K562 (cell line): ENCODE results near the gene ALKBH3. TPM values are rescaled to one million over a fixed set of nuclear protein-coding genes. Genes with fewer than 3 reads are reported as not detected.

Experiments
- ARHGAP35 ChIP-seq: fragments of 450-650 bp; IDR thresholded peaks from 2 replicates; pipeline ENCODE4 v1.6.1; 2018; ENCODE audit not compliant: partially characterized antibody
- BACH1 ChIP-seq: fragments of 200-800 bp; sonication (Bioruptor generic); IDR thresholded peaks from 2 replicates; pipeline ENCODE4 v1.6.1; 2016; ENCODE audit warnings: missing genetic modification characterization, missing compliant biosample characterization
- CBFB ChIP-seq: sonication (generic); formaldehyde crosslinking; IDR thresholded peaks from 2 replicates; pipeline ENCODE4 v1.4.0; 2020; ENCODE audit warnings: mild to moderate bottlenecking, missing genetic modification reagents
- CHD2 ChIP-seq: IDR thresholded peaks from 2 replicates; pipeline ENCODE4 v1.6.1; 2011; ENCODE audit warnings: low read depth, low read length
- CHD4 ChIP-seq: fragments of 200-600 bp; sonication (generic); IDR thresholded peaks from 3 replicates; pipeline ENCODE4 v1.6.1; 2012; ENCODE audit warnings: low read depth, mild to moderate bottlenecking, mixed read lengths, low read length, inconsistent platforms; ENCODE audit not compliant: insufficient read depth, insufficient replicate concordance, poor library complexity, severe bottlenecking
- CSDE1 ChIP-seq, 2 experiments: fragments of 450-650 bp; IDR thresholded peaks; 2 replicates each; pipeline ENCODE4 v1.6.1; 2016; ENCODE audit warnings: mild to moderate bottlenecking in 1 of 2
- DMBX1 ChIP-seq: fragments of 250-450 bp; sonication (Bioruptor Pico); IDR thresholded peaks from 2 replicates; pipeline ENCODE4 v1.8.0; 2022; ENCODE audit warnings: inconsistent platforms, mild to moderate bottlenecking, moderate library complexity, borderline replicate concordance
- FOS ChIP-seq: IDR thresholded peaks from 3 replicates; pipeline ENCODE4 v1.6.1; 2011; ENCODE audit not compliant: insufficient read length; ENCODE audit errors: extremely low read depth
- FOSL1 ChIP-seq: fragments of 200-800 bp; sonication (Bioruptor generic); conservative IDR thresholded peaks from 2 replicates; pipeline ENCODE4 v1.6.1; 2016; ENCODE audit warnings: missing genetic modification characterization, missing compliant biosample characterization
- NELFE ChIP-seq: IDR thresholded peaks from 2 replicates; pipeline ENCODE4 v1.6.1; 2011; ENCODE audit warnings: mild to moderate bottlenecking; ENCODE audit not compliant: insufficient read depth, insufficient read length
- NFYB ChIP-seq: IDR thresholded peaks from 2 replicates; pipeline ENCODE4 v1.6.1; 2011; ENCODE audit warnings: mild to moderate bottlenecking, moderate library complexity; ENCODE audit not compliant: insufficient read length; ENCODE audit errors: extremely low read depth
- PPARD ChIP-seq: fragments of 250-450 bp; sonication (Bioruptor Pico); IDR thresholded peaks from 2 replicates; pipeline ENCODE4 v1.8.0; 2022; ENCODE audit warnings: inconsistent platforms, mild to moderate bottlenecking, moderate library complexity
- RBM14 ChIP-seq: fragments of 200-400 bp; formaldehyde crosslinking; IDR thresholded peaks from 2 replicates; pipeline ENCODE4 v1.6.1; 2018; ENCODE audit warnings: low read depth, mild to moderate bottlenecking, low read length, moderate library complexity, borderline replicate concordance; ENCODE audit not compliant: insufficient read depth
- TAF7 ChIP-seq: fragments of 450-650 bp; IDR thresholded peaks from 2 replicates; pipeline ENCODE4 v1.6.1; 2016; ENCODE audit warnings: missing genetic modification characterization, missing compliant biosample characterization
- U2AF2 ChIP-seq: fragments of 200-400 bp; formaldehyde crosslinking; optimal IDR thresholded peaks from 2 replicates; pipeline ENCODE3; 2017; ENCODE audit warnings: low read depth, mild to moderate bottlenecking, low read length
- YY1 ChIP-seq, 3 experiments: IDR thresholded peaks; 2 replicates each; pipeline ENCODE4 v1.6.1; 2011; ENCODE audit warnings: low read length in 2 of 3, mild to moderate bottlenecking in 2 of 3, moderate library complexity in 2 of 3, borderline replicate concordance in 1 of 3, control low read depth in 1 of 3, low read depth in 1 of 3; ENCODE audit not compliant: insufficient read depth in 3 of 3, insufficient replicate concordance in 2 of 3, control insufficient read depth in 1 of 3, insufficient read length in 1 of 3; ENCODE audit errors: extremely low read depth in 1 of 3
- ZKSCAN3 ChIP-seq: fragments of 250-450 bp; sonication (Bioruptor Pico); IDR thresholded peaks from 2 replicates; pipeline ENCODE4 v1.4.0; 2020
- ZNF24 ChIP-seq: fragments of 450-650 bp; IDR thresholded peaks from 2 replicates; pipeline ENCODE4 v1.6.1; 2016
- ZNF644 ChIP-seq: fragments of 200-800 bp; sonication (Bioruptor generic); IDR thresholded peaks from 2 replicates; pipeline ENCODE4 v1.6.1; 2016; ENCODE audit warnings: low read depth, missing genetic modification characterization, missing compliant biosample characterization
- ZNF780A ChIP-seq: fragments of 250-450 bp; sonication (Bioruptor Pico); IDR thresholded peaks from 2 replicates; pipeline ENCODE4 v1.5.0; 2021; ENCODE audit warnings: mild to moderate bottlenecking
- polyA plus RNA-seq, 8 experiments: library from polyadenylated mRNA; depleted of rRNA in 4 of 8; stranded (reverse) in 5 of 8; unstranded in 3 of 8; fragments of >200 nt; fragmentation: Nextera tagmentation in 2 of 8; fragmentation: Illumina TruSeq in 1 of 8; extraction: Ambion mirVana in 2 of 8; extraction: Trizol in 1 of 8; gene quantifications; 2 replicates each; pipeline versions ENCODE4 v1.2.1 to v1.2.3, GENCODE V29; 2011 to 2014; ENCODE audit warnings: inconsistent platforms in 1 of 8, missing spikeins in 1 of 8
- total RNA-seq, 7 experiments: library from RNA; depleted of rRNA in 6 of 7; stranded (reverse); fragments of >200 nt in 6 of 7; fragmentation: Illumina TruSeq in 2 of 7; extraction: Trizol in 2 of 7; gene quantifications; 2 replicates each; pipeline versions ENCODE4 v1.2.1 to v1.2.3, GENCODE V29; 2011 to 2021; ENCODE audit warnings: low replicate concordance in 1 of 7
- TF ChIP-seq, protein P1 (sequence below): IDR thresholded peaks from 3 replicates; pipeline ENCODE4 v1.6.1; 2011; ENCODE audit warnings: borderline replicate concordance, mild to moderate bottlenecking, moderate library complexity; ENCODE audit not compliant: insufficient read length; ENCODE audit errors: extremely low read depth
- TF ChIP-seq, protein P2 (sequence below): fragments of 450-650 bp; IDR thresholded peaks from 2 replicates; pipeline ENCODE4 v1.6.1; 2016; ENCODE audit warnings: missing biosample characterization, missing genetic modification characterization
- TF ChIP-seq, protein P3 (sequence below): fragments of 250-450 bp; sonication (Bioruptor Pico); IDR thresholded peaks from 2 replicates; pipeline ENCODE4 v1.4.0; 2020; ENCODE audit warnings: mild to moderate bottlenecking

Gene ALKBH3
- total and polyA plus RNA-seq, 9 of the 15 experiments (the other 6 are each of a cell fraction or from before 2014, with no cell fraction given): 16.0 to 49.9 (median 36.5) TPM

DNA sequence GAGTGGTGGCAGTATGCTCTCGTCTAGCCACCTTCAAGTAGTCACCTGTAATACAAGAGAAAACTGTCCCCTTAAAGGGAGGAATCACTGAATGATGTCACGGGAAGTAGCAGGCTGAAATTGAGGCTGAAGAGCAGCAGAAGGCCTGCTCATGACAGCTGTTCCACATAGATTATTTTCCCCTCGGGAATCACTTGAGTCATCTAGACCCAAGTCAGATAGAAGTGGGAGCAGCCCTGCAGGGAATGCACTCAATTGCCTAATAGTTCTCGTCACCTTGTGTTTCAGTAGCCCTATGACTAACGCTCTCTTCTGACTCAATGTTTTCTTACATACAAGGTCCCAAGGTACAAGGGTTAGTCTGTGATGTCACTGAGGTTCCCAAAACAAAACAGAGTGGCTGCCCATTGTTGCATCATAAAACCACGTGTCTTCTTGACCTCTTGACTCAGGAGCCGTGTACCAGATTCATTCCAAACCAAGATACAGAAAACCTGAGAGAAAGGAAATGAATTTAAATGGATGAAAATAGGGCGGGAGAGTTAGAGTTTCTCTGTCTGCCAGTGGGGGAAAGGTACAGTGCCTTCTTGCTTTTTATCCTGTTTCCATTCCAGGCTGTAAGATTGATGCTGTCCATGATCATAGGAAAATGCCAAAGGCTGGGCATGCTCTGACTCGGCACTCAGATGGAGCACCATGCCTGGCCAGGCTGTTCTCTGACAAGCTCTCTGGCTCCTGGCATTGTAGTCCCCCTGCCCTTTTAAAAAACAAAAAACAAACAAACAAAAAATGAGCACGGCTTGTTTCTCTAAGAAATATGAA is 40.2 kb downstream of the ALKBH3 start (continued):
- TF ChIP-seq, protein P1, sequence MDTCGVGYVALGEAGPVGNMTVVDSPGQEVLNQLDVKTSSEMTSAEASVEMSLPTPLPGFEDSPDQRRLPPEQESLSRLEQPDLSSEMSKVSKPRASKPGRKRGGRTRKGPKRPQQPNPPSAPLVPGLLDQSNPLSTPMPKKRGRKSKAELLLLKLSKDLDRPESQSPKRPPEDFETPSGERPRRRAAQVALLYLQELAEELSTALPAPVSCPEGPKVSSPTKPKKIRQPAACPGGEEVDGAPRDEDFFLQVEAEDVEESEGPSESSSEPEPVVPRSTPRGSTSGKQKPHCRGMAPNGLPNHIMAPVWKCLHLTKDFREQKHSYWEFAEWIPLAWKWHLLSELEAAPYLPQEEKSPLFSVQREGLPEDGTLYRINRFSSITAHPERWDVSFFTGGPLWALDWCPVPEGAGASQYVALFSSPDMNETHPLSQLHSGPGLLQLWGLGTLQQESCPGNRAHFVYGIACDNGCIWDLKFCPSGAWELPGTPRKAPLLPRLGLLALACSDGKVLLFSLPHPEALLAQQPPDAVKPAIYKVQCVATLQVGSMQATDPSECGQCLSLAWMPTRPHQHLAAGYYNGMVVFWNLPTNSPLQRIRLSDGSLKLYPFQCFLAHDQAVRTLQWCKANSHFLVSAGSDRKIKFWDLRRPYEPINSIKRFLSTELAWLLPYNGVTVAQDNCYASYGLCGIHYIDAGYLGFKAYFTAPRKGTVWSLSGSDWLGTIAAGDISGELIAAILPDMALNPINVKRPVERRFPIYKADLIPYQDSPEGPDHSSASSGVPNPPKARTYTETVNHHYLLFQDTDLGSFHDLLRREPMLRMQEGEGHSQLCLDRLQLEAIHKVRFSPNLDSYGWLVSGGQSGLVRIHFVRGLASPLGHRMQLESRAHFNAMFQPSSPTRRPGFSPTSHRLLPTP: no peak
- TF ChIP-seq YY1 (IDR thresholded peaks at IDR 0.05; ENCODE audit: borderline replicate concordance in 1 of 3, control insufficient read depth in 1 of 3, extremely low read depth in 1 of 3, insufficient read depth in 3 of 3, insufficient read length in 1 of 3, insufficient replicate concordance in 2 of 3, low read depth in 1 of 3, low read length in 2 of 3) (no peak), FOSL1 (tag) (peak; percentile 100), RBM14 (no peak), ZNF644 (tag) (no peak), FOS (peak; percentile 46), ZNF24 (peak; percentile 48; the same call in 1 of the 2 replicates), PPARD (CRISPR knock-in tag) (no peak), CHD4 (no peak), DMBX1 (CRISPR knock-in tag) (no peak), ZNF780A (CRISPR knock-in tag) (no peak), CBFB (CRISPR knock-in tag) (no peak), ARHGAP35 (no peak), NFYB (no peak), NELFE (no peak), U2AF2 (no peak), BACH1 (peak; percentile 36; the same call in 1 of the 2 replicates), CSDE1 (IDR thresholded peaks at IDR 0.05) (no peak), TAF7 (no peak), CHD2 (no peak), ZKSCAN3 (no peak)
- TF ChIP-seq, protein P2, sequence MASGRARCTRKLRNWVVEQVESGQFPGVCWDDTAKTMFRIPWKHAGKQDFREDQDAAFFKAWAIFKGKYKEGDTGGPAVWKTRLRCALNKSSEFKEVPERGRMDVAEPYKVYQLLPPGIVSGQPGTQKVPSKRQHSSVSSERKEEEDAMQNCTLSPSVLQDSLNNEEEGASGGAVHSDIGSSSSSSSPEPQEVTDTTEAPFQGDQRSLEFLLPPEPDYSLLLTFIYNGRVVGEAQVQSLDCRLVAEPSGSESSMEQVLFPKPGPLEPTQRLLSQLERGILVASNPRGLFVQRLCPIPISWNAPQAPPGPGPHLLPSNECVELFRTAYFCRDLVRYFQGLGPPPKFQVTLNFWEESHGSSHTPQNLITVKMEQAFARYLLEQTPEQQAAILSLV (tag): peak; percentile 96
- TF ChIP-seq, protein P3, sequence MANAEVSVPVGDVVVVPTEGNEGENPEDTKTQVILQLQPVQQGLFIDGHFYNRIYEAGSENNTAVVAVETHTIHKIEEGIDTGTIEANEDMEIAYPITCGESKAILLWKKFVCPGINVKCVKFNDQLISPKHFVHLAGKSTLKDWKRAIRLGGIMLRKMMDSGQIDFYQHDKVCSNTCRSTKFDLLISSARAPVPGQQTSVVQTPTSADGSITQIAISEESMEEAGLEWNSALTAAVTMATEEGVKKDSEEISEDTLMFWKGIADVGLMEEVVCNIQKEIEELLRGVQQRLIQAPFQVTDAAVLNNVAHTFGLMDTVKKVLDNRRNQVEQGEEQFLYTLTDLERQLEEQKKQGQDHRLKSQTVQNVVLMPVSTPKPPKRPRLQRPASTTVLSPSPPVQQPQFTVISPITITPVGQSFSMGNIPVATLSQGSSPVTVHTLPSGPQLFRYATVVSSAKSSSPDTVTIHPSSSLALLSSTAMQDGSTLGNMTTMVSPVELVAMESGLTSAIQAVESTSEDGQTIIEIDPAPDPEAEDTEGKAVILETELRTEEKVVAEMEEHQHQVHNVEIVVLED: no peak
